Lung (tissue), 12 donors: Measurements from ENCODE around the gene SOX5. TPM values are rescaled to one million over a fixed set of nuclear protein-coding genes. Genes with fewer than 3 reads are reported as not detected.

ENCODE experiments used
- ATAC-seq: fragments of 200-7000 bp; cut with Tn5 transposase; one replicate; pipeline ENCODE4 v1.9.1; 2020; ENCODE audit warnings: moderate number of reproducible peaks; ENCODE audit not compliant: insufficient read depth, low FRiP score
- DNase-seq, 3 donors: peaks; one replicate each; pipeline ENCODE4 v3.0.0-alpha.2; 2013 to 2017
- H3K27ac ChIP-seq, 2 donors: one replicate each; pipeline ENCODE4 v1.5.1; 2013; ENCODE audit warnings: mild to moderate bottlenecking in 2 of 2, moderate library complexity in 2 of 2, control low read depth in 1 of 2, inconsistent platforms in 1 of 2, low read depth in 1 of 2, low read length in 1 of 2
- H3K27me3 ChIP-seq, 3 donors: one replicate each; pipeline ENCODE4 v1.5.1; 2013; ENCODE audit warnings: low read length in 2 of 3; ENCODE audit not compliant: control insufficient read depth in 3 of 3, insufficient read depth in 3 of 3
- H3K36me3 ChIP-seq, 4 donors: one replicate each; pipeline ENCODE4 v1.5.1; 2013; ENCODE audit warnings: low read length in 4 of 4, mild to moderate bottlenecking in 1 of 4, moderate library complexity in 1 of 4; ENCODE audit not compliant: control insufficient read depth in 4 of 4, insufficient read depth in 4 of 4
- H3K4me1 ChIP-seq, 5 donors: one replicate each; pipeline ENCODE4 v1.5.1; 2013; ENCODE audit warnings: low read length in 5 of 5, mild to moderate bottlenecking in 2 of 5, moderate library complexity in 1 of 5; ENCODE audit not compliant: control insufficient read depth in 5 of 5, insufficient read depth in 5 of 5
- H3K4me3 ChIP-seq: one replicate; pipeline ENCODE4 v1.5.1; 2013; ENCODE audit warnings: mild to moderate bottlenecking, control low read depth, moderate library complexity
- H3K9ac ChIP-seq, 2 donors: one replicate each; pipeline ENCODE4 v1.5.1; 2013; ENCODE audit warnings: low read length in 2 of 2, control low read depth in 1 of 2; ENCODE audit not compliant: insufficient read depth in 1 of 2
- H3K9me3 ChIP-seq, 4 donors: one replicate each; pipeline ENCODE4 v1.5.1; 2013; ENCODE audit warnings: low read length in 3 of 4, mild to moderate bottlenecking in 1 of 4, moderate library complexity in 1 of 4; ENCODE audit not compliant: control insufficient read depth in 4 of 4, insufficient read depth in 3 of 4
- CTCF ChIP-seq: IDR thresholded peaks from 2 replicates; pipeline ENCODE4 v1.5.1; 2012; ENCODE audit warnings: mild to moderate bottlenecking; ENCODE audit errors: control extremely low read depth, extremely low read depth
- WGBS, 2 donors: extraction: QIAGEN DNeasy Blood & Tissue Kit; methylation state at CpG; one replicate each; pipeline ENCODE4 v1.1.7; 2013; 5-methylcytosine and 5-hydroxymethylcytosine counted together
- polyA plus RNA-seq, 2 donors: library from polyadenylated mRNA; stranded (reverse); fragments of 200-250 nt; gene quantifications; one replicate each; pipeline ENCODE4 v1.2.1, GENCODE V29; 2013
- total RNA-seq, 2 donors: library from RNA; depleted of rRNA in 1 of 2; stranded (reverse); fragments of >200 nt in 1 of 2; gene quantifications; one replicate each; pipeline ENCODE4 v1.2.1, GENCODE V29; 2014 to 2021
- donor health status: control.
- donor health status: control.
- donor health status: Bipolar disorder and iron deficiency.
- donor health status: healthy.
- donor health status: DM: yes; HTN: yes; CAD: no.

The SOX5 gene
- total and polyA plus RNA-seq, 4 donors, result 1.0 to 71.4 (median 7.2) TPM

- Histone ChIP-seq H3K4me3 (no peak overlapping the region), H3K27ac (no peak overlapping the region), H3K27me3 (no peaks in the 10 kb centered on the region), H3K4me1 (no peaks in the 10 kb centered on the region), H3K9me3 (no peaks in the 10 kb centered on the region), H3K36me3 (no peaks in the 10 kb centered on the region), H3K9ac (no peak overlapping the region)
- no peak for TF ChIP-seq CTCF
- 78 to 84% methylated on average over 3 of the region's 3 CpGs for WGBS, 2 donors
- DNase-seq (peak in 1 of 3 donors; percentile 3), ATAC-seq (no peak)
These were observed 277.6 kb downstream of the SOX5 start for GRCh38 chr12:23671881-23672280.

- Histone ChIP-seq H3K9me3 (no peaks in the 10 kb centered on the region), H3K27ac (no peak overlapping the region), H3K4me3 (no peak overlapping the region), H3K36me3 (no peaks in the 10 kb centered on the region), H3K4me1 (no peaks in the 10 kb centered on the region), H3K27me3 (no peaks in the 10 kb centered on the region), H3K9ac (no peak overlapping the region)
- WGBS, 2 donors, result 81 to 83% methylated on average over 2 of the region's 2 CpGs
- DNase-seq, result no peak
- ATAC-seq, result no peak
- no peak for TF ChIP-seq CTCF
These were observed 278.8 kb downstream of the SOX5 start for GRCh38 chr12:23670684-23671083.

- Histone ChIP-seq H3K4me3 (no peak overlapping the region), H3K9ac (no peak overlapping the region)
- no peak for ATAC-seq
These were observed 279.8 kb downstream of the SOX5 start for GRCh38 chr12:23669691-23670090.

More at GRCh38 chr12:23669691-23670090, 279.8 kb downstream of the SOX5 start:
- Histone ChIP-seq H3K9me3 (no peaks in the 10 kb centered on the region), H3K27ac (no peak overlapping the region), H3K4me1 (no peaks in the 10 kb centered on the region), H3K36me3 (no peaks in the 10 kb centered on the region), H3K27me3 (no peaks in the 10 kb centered on the region)
- no peak for TF ChIP-seq CTCF
- 88 to 90% methylated on average over 6 of the region's 6 CpGs for WGBS, 2 donors
- no peak for DNase-seq
